ENCODE measurements around the gene MLPH.

MLPH gene

GRCh38 chr2:237549216-237549615, 62.2 kb downstream of the MLPH start:
- no peak for DNase-seq

DNA sequence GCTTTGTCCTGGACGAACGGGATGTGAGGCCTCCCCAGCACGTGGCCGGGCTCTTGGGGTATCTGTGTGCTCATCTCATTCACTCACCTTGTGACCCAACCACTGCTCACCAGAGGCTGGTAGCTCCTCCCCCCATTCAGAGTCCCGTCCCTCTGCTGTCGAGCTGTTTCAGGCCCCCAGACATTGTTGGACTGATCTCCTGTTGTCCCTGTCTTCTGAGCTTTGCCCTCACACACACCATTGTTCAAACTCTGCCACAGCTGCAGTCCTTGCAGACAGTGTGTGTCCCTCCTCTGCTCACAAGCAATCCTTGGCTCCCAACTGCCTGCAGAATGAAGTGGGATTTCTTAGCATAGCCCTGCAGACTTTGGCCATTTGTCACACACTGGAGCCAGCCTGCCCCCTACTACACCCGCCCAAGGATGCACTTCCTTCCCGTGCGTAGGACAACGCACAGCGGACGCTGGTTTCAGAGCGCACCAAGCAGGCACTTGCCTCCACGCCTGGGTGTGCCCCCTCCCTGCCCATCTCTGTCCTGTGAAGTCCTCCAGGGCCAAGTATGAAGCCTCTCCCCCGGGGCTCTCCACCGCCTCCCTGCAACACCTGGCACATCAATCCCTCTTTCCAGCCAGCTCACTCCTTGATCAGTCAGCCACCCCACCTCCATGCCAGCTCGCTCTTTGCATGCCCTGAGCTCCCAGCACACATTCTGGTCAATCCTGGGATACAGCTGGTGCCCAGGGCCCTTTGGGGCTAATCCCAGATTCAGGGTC, 62.8 kb downstream of the MLPH start:
- DNase-seq = no peak

- DNase-seq = no peak
These were observed 64.1 kb downstream of the MLPH start for GRCh38 chr2:237551071-237551574.

DNA sequence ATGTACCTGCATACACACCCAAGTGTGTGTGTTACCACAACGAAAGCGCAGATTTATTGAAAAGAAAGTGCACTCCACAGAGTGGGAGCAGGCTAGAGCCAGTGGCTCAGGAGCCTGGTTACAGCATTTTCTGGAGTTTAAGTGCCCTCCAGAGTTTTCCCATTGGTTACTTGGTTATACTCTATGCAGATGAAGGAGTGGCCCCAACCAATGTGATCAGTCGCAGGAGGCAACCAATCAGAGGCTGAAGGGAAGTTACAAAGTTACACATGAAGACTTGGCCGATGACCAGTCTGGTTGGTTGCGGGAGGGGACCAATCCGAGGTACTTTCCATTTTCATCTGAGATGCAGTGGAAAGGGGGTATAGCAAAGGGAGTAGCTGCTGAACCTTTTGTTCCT, 65.9 kb downstream of the MLPH start:
- no peak for DNase-seq

DNA sequence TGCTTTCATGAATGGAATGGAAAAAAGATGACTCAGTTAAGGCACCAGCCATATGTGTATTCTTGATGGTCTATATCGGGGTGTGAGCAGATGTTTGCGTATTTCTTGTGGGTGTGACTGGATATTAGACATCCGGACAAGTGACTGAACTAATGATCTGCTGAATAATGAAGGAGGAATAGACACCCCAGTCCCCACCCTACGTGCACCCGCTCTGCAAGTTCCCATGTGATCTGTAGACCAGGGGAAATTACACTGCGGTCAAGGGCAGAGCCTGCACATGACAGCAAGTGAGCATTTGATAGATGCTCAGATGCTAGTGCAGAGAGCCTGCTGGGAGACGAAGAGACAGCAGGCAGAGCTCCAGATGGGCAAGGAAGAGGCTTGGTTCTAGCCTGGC, 66.9 kb downstream of the MLPH start:
- DNase-seq = no peak

DNA sequence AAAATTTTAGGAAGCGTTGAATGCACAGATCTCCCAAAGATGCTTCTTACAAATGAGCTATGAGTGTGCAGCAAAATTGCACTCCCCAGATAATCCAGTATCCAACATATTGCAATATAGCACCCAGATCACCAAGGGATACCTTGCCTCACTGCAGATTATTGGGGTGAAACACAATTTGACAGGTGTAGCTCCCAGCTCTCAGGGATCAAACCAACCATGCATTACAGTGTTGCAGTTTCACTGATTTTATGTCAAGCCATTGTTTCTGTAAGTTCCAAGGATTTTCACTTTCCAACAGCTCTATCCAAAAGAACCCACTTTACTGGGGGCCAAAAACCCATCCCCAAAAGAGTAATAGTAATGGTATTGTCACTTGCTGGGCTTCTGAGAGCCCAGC, 68.5 kb downstream of the MLPH start:
- DNase-seq = no peak

- DNase-seq = peak; percentile 26 to 43
These were observed 70.0 kb downstream of the MLPH start for GRCh38 chr2:237556773-237557632.

DNA sequence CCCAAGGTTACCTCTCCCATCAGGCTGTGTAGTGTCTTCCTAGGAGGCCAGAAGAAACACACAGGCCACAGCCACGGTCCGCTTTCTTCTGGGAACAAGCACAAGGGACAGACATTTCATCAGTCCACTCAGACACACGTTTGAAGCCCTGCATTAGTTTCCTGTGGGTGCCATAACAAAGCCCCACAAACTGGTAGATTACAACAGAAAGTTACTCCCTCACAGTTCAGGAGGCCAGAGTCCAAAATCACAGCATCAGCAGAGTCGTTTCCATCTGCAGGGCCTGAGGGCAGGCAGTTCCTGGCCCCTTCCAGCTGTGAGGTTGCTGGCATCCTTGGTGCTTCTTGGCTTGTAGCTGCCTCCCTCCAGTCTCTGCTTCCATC, 70.6 kb downstream of the MLPH start:
- no peak for DNase-seq

DNA sequence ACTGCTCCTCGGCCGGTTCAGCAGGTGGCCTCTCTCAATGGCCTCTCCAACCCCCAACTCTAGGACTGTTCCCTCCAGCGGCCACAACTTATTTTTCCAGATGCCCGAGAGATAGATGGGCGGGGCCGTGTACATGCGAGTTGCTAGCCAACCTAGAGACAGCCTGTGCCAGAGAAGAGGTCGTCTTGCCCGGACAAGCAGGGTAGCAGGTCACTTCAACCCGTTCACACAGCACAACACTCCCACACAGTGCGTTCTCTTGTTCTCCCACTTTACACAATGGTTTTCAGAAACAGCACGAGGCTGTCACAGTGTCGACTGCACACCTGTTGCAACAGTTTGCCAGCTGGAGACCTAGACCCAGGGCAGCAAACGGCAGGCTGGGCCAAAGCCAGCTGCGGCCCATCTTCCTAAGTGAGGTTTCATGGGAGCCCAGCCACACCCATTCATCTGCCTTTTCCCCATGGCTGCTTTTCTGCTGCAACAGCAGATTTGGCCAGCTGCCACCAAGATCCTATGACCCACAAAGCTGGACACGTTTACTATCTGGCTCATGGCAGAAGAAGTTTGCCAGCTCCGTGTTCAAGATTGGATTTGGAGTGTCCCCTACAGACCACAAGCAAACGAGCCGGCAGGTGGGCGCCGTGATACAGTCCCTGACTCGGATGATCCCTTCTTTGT, 72.0 kb downstream of the MLPH start:
- DNase-seq = no peak

DNA sequence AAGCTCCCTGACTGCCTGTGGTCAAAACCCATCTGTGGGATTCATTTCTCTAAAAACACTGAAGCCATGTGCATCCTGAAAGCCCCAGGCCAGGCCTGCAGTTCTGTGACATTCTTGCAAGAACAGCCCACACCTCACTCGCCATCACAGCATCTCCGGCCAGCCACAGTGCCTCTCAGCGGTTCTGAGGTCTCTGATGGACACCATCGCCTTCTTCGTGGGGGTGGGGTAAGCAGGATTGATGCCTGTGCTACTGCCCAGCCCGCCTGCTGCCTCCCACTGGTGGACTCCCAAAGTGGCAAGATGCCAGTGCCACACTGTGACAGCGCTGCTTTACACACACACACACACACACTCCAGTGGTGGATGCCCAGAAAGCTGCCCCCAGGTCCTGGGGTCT, 74.2 kb downstream of the MLPH start:
- no peak for DNase-seq

- DNase-seq = no peak
These were observed 76.8 kb downstream of the MLPH start for GRCh38 chr2:237563816-237564215.

DNA sequence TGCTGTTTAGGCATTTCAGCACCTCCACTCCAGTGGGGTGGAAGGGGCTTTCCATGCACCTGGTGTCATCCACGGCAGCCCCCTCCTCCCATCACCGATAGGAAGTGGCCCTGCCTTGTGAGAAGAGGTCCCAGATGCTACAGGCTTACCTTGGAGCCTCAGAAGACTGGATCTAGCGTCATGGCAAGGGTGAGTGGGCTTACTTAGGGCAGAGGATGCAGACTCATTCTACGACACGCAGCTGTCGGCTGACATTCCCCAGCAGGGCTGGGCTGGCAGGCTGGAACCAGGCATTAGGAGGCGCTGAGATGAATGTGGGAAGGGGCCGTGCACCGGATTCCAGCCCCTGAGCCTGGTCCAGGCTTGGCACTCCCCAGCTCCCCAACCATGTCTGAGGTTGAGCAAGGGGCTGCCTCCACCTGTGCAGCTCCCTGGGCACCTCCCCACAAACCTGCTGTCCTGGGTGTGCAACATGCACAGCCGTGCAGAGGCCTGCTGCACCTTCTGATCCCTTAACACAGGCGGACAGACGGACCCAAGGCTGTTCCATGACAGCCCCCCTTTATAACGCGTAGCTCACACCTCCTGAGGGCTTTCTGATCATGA, 77.6 kb downstream of the MLPH start:
- DNase-seq = no peak

DNA sequence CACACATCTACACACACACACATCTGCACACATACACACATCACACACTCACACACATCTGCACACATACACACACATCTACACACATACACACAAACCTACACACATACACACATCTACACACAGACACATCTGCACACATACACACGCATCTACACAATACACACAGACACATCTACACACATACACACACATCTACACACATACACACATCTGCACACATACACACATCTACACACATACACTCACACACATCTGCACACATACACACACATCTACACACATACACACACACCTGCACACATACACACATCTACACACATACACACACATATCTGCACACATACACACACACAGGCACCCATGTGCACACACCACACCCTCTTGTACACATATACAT, 78.9 kb downstream of the MLPH start:
- no peak for DNase-seq

GRCh38 chr2:237566401-237567235, 79.6 kb downstream of the MLPH start, which contains the start of gene PRLH:
Gene PRLH, plus strand, starts transcription at chr2:237566574. Its CDS starts 0 bp downstream, at chr2:237566574.
- DNase-seq = no peak

DNA sequence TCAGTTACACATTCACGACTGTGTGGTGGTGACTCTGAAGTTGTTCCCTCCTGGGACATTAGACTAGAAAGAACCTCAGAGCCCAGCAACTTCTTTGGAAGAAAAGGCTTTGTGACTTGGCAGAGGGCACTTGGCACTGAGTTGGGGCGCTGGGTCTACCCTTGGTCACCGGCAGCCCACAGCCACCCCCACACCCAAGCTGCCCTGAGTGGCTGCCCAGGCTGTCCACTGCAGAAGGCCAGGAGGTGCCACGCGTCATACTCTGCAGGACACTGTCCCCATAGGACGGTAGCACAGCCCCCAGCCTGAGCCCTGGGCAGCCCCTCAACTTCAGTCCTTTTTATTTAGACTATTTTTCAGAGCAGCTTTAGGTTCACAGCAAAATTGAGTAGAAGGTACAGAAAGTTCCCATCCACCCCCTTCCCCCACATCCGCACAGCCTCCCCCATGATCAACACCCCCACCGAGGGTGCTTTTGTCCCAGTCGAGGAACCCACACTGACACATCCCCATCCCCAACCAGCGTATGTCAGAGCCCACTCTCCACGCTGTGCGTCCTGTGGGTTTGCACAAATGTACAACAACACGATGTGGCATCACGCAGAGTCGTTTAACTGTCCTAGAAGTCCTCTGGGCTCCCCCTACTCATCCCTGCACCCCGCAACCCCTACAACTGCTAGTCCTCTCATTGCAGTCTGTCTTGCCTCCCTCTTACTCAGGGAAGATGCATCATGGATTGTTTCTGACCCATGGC, 80.4 kb downstream of the MLPH start:
- DNase-seq = no peak

DNA sequence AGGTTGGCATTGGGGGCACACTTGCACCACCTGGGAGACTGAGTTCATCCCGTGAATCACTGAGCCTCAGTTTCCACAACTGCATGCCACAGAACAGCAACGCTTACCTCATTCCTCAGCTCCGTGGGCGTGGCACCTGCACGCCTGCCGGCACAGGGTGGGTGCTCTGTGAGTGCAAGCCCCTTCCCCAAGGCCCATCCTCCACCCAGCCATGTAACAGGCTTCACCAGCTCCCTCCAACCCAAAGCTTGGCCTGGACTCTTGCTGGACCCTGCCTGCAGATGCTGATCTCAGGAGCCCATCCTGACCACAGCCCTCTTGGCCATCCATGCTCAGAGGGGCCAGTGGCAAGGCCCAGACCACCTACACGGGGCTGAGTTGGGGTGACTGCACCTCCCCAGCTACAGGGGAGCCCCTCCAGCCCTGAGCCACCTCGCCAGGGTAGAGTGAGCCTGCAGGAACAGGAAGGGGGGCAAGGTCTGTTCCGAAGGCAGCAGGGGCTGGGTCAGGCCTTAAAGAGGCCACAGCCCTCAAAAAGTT, 81.1 kb downstream of the MLPH start:
- no peak for DNase-seq

GRCh38 chr2:237569041-237569440, 82.0 kb downstream of the MLPH start:
- DNase-seq = no peak

GRCh38 chr2:237569896-237570295, 82.8 kb downstream of the MLPH start:
- no peak for DNase-seq

GRCh38 chr2:237570776-237571335, 83.8 kb downstream of the MLPH start:
- DNase-seq = no peak

GRCh38 chr2:237571551-237571950, 84.5 kb downstream of the MLPH start:
- no peak for DNase-seq
